ENCODE results near the gene KCNAB3.

Gene KCNAB3

DNA sequence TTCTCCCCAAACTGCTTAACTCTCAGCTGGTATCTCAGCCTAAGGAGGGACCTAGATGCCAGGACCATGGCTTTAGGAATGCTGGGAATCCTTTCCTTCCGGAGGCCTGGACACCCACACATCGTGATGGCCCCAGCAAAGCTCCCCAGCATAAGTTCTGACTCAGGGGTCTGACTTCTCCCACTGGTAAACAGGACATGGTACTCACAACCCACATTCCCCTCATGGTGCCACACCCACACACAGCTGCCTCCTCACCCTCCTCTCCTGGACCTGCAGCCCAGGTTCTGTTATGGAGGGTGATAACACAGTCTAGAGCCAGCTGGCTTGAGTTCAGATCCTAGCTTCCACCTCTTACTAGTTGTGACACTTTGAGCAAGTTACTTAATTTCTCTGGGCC lies 12.8 kb downstream of the KCNAB3 start (continued):
- TF ChIP-seq, protein P1, sequence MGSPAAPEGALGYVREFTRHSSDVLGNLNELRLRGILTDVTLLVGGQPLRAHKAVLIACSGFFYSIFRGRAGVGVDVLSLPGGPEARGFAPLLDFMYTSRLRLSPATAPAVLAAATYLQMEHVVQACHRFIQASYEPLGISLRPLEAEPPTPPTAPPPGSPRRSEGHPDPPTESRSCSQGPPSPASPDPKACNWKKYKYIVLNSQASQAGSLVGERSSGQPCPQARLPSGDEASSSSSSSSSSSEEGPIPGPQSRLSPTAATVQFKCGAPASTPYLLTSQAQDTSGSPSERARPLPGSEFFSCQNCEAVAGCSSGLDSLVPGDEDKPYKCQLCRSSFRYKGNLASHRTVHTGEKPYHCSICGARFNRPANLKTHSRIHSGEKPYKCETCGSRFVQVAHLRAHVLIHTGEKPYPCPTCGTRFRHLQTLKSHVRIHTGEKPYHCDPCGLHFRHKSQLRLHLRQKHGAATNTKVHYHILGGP (tag by site-specific recombination; IDR thresholded peaks at IDR 0.05), result no peak
- TF ChIP-seq EGR2 (tag by site-specific recombination; IDR thresholded peaks at IDR 0.05; ENCODE audit: low read depth) (peak; percentile 97), ZNF239 (tag by site-specific recombination; IDR thresholded peaks at IDR 0.05) (no peak), SCRT2 (tag by site-specific recombination; IDR thresholded peaks at IDR 0.05) (no peak), KLF9 (tag by site-specific recombination; IDR thresholded peaks at IDR 0.05; ENCODE audit: low read depth) (peak; percentile 51; the same call in 1 of the 2 replicates), REST (tag by site-specific recombination; IDR thresholded peaks at IDR 0.05) (no peak)
- TF ChIP-seq, protein P2, sequence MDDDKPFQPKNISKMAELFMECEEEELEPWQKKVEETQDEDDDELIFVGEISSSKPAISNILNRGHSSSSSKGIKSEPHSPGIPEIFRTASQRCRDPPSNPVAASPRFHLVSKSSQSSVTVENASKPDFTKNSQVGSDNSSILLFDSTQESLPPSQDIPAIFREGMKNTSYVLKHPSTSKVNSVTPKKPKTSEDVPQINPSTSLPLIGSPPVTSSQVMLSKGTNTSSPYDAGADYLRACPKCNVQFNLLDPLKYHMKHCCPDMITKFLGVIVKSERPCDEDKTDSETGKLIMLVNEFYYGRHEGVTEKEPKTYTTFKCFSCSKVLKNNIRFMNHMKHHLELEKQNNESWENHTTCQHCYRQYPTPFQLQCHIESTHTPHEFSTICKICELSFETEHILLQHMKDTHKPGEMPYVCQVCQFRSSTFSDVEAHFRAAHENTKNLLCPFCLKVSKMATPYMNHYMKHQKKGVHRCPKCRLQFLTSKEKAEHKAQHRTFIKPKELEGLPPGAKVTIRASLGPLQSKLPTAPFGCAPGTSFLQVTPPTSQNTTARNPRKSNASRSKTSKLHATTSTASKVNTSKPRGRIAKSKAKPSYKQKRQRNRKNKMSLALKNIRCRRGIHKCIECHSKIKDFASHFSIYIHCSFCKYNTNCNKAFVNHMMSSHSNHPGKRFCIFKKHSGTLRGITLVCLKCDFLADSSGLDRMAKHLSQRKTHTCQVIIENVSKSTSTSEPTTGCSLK (tag by site-specific recombination; IDR thresholded peaks at IDR 0.05), result no peak
- TF ChIP-seq, protein P3, sequence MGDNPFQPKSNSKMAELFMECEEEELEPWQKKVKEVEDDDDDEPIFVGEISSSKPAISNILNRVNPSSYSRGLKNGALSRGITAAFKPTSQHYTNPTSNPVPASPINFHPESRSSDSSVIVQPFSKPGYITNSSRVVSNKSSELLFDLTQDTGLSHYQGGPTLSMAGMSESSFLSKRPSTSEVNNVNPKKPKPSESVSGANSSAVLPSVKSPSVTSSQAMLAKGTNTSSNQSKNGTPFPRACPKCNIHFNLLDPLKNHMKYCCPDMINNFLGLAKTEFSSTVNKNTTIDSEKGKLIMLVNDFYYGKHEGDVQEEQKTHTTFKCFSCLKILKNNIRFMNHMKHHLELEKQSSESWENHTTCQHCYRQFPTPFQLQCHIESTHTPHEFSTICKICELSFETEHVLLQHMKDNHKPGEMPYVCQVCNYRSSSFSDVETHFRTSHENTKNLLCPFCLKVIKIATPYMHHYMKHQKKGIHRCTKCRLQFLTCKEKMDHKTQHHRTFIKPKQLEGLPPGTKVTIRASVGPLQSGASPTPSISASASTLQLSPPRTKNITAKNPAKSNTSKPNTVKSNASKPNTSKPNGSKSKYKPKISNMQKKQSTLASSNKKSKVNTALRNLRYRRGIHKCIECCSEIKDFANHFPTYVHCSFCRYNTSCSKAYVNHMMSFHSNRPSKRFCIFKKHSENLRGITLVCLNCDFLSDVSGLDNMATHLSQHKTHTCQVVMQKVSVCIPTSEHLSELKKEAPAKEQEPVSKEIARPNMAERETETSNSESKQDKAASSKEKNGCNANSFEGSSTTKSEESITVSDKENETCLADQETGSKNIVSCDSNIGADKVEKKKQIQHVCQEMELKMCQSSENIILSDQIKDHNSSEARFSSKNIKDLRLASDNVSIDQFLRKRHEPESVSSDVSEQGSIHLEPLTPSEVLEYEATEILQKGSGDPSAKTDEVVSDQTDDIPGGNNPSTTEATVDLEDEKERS (tag by site-specific recombination; IDR thresholded peaks at IDR 0.05), result no peak

GRCh38 chr17:7916385-7916682 lies 13.3 kb downstream of the KCNAB3 start:
- ChIA-PET CTCF (interaction anchor here (0.6 to 6.3 kb wide), 13 partner anchors 17 to 141 kb away, joined by 3 to 73 read pairs (median 4); no protein-coding TSS in a partner anchor), POLR2A (interaction anchor here (0.9 to 3.8 kb wide), 14 partner anchors 8 to 332 kb away, joined by 3 to 66 read pairs (median 4); partner anchors contain the start of genes CNTROB, KCNAB3, KDM6B and MPDU1)
- peak overlapping the region; percentile 46 for H3K4me3 ChIP-seq (ENCODE audit: low read depth, low read length)
- peaks cover 0 to 11% of the 10 kb centered on the region in 2 experiments; a peak in 1 of 3 replicates for H3K36me3 ChIP-seq (ENCODE audit: control insufficient read depth in 2 of 2, insufficient read depth in 1 of 2, low read length in 2 of 2)
- peaks cover 14% of the 10 kb centered on the region for H3K4me1 ChIP-seq (ENCODE audit: control insufficient read depth, insufficient read depth, low read length)
- no peaks in the 10 kb centered on the region for H3K9me3 ChIP-seq (ENCODE audit: control insufficient read depth, insufficient read depth, low read depth, low read length)
- peak overlapping the region; percentile 90 for H3K27ac ChIP-seq (ENCODE audit: extremely low read depth, low read depth, low read length)
- TF ChIP-seq SP3 (tag by site-specific recombination; IDR thresholded peaks at IDR 0.05), result peak; percentile 2; the same call in 1 of the 2 replicates
- TF ChIP-seq KLF9 (tag by site-specific recombination; IDR thresholded peaks at IDR 0.05; ENCODE audit: low read depth), result peak; percentile 39; the same call in 1 of the 2 replicates
- TF ChIP-seq ZFP69B (tag by site-specific recombination; IDR thresholded peaks at IDR 0.05), result no peak
- no peak for TF ChIP-seq TRIM28 (IDR thresholded peaks at IDR 0.05; ENCODE audit: borderline replicate concordance, low read length)
- TF ChIP-seq ZNF394 (tag by site-specific recombination; IDR thresholded peaks at IDR 0.05; ENCODE audit: borderline replicate concordance), result no peak
- no peak for TF ChIP-seq ZNF76 (tag by site-specific recombination; IDR thresholded peaks at IDR 0.05; ENCODE audit: borderline replicate concordance, low read depth)
- no peak for TF ChIP-seq ZBTB11 (tag by site-specific recombination; conservative IDR thresholded peaks at IDR 0.05; ENCODE audit: low read depth)
- TF ChIP-seq KLF1 (tag by site-specific recombination; IDR thresholded peaks at IDR 0.05), result no peak
- TF ChIP-seq ZNF670 (tag by site-specific recombination; IDR thresholded peaks at IDR 0.05; ENCODE audit: low read depth), result no peak
- TF ChIP-seq ZNF585B (tag by site-specific recombination; IDR thresholded peaks at IDR 0.05), result no peak
- no peak for TF ChIP-seq PRDM1 (tag by site-specific recombination; IDR thresholded peaks at IDR 0.05)

All from HEK293 (cell line).